Gastroesophageal sphincter (tissue), 4 donors: ENCODE data around the gene BMI1. TPM values are rescaled to one million over a fixed set of nuclear protein-coding genes. Genes with fewer than 3 reads are reported as not detected.
"Not testable (repeated sequence)": the region's sequence is repeated elsewhere in the genome, so short reads cannot be mapped to it uniquely, and the experiment has no call there.

Experiments
- ATAC-seq: fragments of 150-250 bp; one replicate; pipeline ENCODE4 v1.9.1; 2016; ENCODE audit warnings: mild to moderate bottlenecking, moderate library complexity
- H3K27ac ChIP-seq, 4 donors: fragments of 200-600 bp; sonication (generic) in 3 of 4; 1 replicate in 3 of 4; 2 replicates in 1 of 4; pipeline ENCODE4 v1.5.1; 2016 to 2019
- H3K27me3 ChIP-seq: fragments of 200-600 bp; sonication (generic); one replicate; pipeline ENCODE4 v1.5.1; 2019
- H3K36me3 ChIP-seq, 2 donors: fragments of 200-600 bp; sonication (generic); one replicate each; pipeline ENCODE4 v1.5.1; 2019; ENCODE audit warnings: control low read depth in 1 of 2
- H3K4me1 ChIP-seq, 3 donors: fragments of 200-600 bp; sonication (generic); 1 replicate in 2 of 3; 2 replicates in 1 of 3; pipeline ENCODE4 v1.5.1; 2016 to 2019; ENCODE audit warnings: control low read depth in 2 of 3
- H3K4me3 ChIP-seq, 2 donors: fragments of 200-600 bp; sonication (generic); one replicate each; pipeline ENCODE4 v1.5.1; 2019; ENCODE audit warnings: mild to moderate bottlenecking in 1 of 2, moderate library complexity in 1 of 2
- H3K9me3 ChIP-seq, 3 donors: fragments of 200-600 bp; sonication (generic); one replicate each; pipeline ENCODE4 v1.5.1; 2017 to 2019; ENCODE audit warnings: control low read depth in 2 of 3
- EP300 ChIP-seq: sonication (generic); formaldehyde crosslinking; IDR thresholded peaks from one replicate; pipeline ENCODE4 v1.6.1; 2017; ENCODE audit warnings: antibody characterized with exemption, mild to moderate bottlenecking
- POLR2A ChIP-seq, 2 donors: fragments of 450-650 bp; IDR thresholded peaks; one replicate each; pipeline ENCODE4 v1.6.1; 2017; ENCODE audit warnings: antibody characterized with exemption in 2 of 2, mild to moderate bottlenecking in 2 of 2, moderate library complexity in 1 of 2
- POLR2AphosphoS5 ChIP-seq: sonication (generic); formaldehyde crosslinking; IDR thresholded peaks from one replicate; pipeline ENCODE4 v1.6.1; 2017; ENCODE audit warnings: antibody characterized with exemption
- WGBS, 2 donors: methylation state at CpG; one replicate each; pipeline ENCODE4 v1.1.5; 2018; ENCODE audit warnings: low coverage in 1 of 2; 5-methylcytosine and 5-hydroxymethylcytosine counted together
- total RNA-seq, 4 donors: library from RNA; depleted of rRNA; stranded (reverse); fragments of >200 nt; gene quantifications; one replicate each; pipeline ENCODE4 v1.1.0, GENCODE V29; 2016
- TF ChIP-seq, protein P1 (sequence below), 4 experiments: fragments of 200-600 bp in 2 of 4; fragments of 450-650 bp in 2 of 4; sonication (generic) in 1 of 4; IDR thresholded peaks; one replicate each; pipeline ENCODE4 v1.5.1; 2017 to 2019; ENCODE audit warnings: antibody characterized with exemption in 4 of 4, mild to moderate bottlenecking in 2 of 4, moderate library complexity in 2 of 4

Gene BMI1
- total RNA-seq, 4 donors from 2014 or later = 70.5 to 108 (median 94.3) TPM

GRCh38 chr10:22351131-22351703 is 30.3 kb downstream of the BMI1 start:
- WGBS, 2 donors = 89 to 92% methylated on average over 3 to 4 of the region's 5 CpGs
- H3K4me1 ChIP-seq = no peaks in the 10 kb centered on the region
- H3K36me3 ChIP-seq = no peaks in the 10 kb centered on the region
- H3K27me3 ChIP-seq = peaks cover 22% of the 10 kb centered on the region
- TF ChIP-seq EP300 (no peak), POLR2AphosphoS5 (no peak), POLR2A (IDR thresholded peaks at IDR 0.05) (no peak)
- TF ChIP-seq, protein P1, sequence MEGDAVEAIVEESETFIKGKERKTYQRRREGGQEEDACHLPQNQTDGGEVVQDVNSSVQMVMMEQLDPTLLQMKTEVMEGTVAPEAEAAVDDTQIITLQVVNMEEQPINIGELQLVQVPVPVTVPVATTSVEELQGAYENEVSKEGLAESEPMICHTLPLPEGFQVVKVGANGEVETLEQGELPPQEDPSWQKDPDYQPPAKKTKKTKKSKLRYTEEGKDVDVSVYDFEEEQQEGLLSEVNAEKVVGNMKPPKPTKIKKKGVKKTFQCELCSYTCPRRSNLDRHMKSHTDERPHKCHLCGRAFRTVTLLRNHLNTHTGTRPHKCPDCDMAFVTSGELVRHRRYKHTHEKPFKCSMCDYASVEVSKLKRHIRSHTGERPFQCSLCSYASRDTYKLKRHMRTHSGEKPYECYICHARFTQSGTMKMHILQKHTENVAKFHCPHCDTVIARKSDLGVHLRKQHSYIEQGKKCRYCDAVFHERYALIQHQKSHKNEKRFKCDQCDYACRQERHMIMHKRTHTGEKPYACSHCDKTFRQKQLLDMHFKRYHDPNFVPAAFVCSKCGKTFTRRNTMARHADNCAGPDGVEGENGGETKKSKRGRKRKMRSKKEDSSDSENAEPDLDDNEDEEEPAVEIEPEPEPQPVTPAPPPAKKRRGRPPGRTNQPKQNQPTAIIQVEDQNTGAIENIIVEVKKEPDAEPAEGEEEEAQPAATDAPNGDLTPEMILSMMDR (IDR thresholded peaks at IDR 0.05) = no peak
- no peak overlapping the region for H3K4me3 ChIP-seq
- H3K27ac ChIP-seq = no peak overlapping the region
- ATAC-seq = no peak
- H3K9me3 ChIP-seq = no peaks in the 10 kb centered on the region

DNA sequence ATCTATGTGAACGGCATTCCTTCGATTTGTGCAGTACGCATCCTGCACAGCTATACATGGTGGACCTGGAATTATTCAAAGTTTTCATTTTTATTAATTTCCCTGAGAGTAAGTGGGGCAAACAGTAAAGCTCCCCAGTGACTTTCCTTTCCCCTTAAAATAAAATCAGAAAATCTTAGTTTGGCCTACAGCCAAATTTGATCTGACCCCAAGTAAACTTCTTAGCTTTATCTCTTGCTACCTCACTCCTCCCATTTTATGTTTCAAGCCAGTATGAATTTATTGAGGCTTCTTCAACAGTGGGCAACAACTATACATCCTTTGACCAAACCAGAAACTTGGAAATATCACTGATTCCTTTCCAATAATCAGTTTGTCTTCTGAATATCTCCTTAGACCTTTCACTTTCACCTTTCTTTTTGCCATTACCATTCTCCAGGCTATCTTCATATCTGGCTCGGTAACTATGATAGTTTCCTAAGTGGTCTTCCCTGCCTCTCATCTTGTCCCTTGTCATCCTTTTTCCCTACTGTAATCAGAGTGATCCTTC is 35.5 kb downstream of the BMI1 start:
- WGBS, 2 donors = 79 to 81% methylated on average over 4 of the region's 4 CpGs
- H3K36me3 ChIP-seq = no peaks in the 10 kb centered on the region
- H3K9me3 ChIP-seq = no peaks in the 10 kb centered on the region
- TF ChIP-seq, protein P1 (IDR thresholded peaks at IDR 0.05) = no peak
- TF ChIP-seq POLR2A (IDR thresholded peaks at IDR 0.05) (no peak), POLR2AphosphoS5 (no peak), EP300 (no peak)
- no peak for ATAC-seq
- no peaks in the 10 kb centered on the region for H3K27me3 ChIP-seq
- H3K4me3 ChIP-seq = no peak overlapping the region
- H3K27ac ChIP-seq = no peak overlapping the region
- no peaks in the 10 kb centered on the region for H3K4me1 ChIP-seq

GRCh38 chr10:22357770-22358169 is 36.9 kb downstream of the BMI1 start:
- H3K4me3 ChIP-seq, H3K9me3 ChIP-seq, H3K4me1 ChIP-seq, H3K27ac ChIP-seq, H3K27me3 ChIP-seq, ATAC-seq, H3K36me3 ChIP-seq: not testable (repeated sequence)
- WGBS, 2 donors = 100% methylated on average over 1 of the region's 4 CpGs; no CpG with 5 or more reads in 1 of the 2 donors

DNA sequence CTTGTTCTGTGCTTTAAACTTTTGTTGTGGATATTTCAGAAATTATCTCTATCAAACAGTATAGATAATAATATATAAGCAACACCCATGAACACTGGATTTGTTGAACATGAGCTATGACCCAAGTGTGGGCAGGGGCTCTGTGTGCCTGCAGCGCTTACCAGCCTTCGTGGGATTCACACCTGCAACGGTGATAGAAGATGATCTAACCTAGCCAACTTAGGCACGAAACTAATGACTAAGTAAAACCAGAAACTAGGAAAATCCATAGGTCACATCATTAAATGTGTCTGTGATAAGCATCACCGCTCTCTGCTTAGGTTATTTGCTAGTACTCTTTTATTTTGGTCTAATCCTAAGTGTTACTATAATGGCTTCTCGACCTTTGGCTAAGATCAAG is 42.4 kb downstream of the BMI1 start:
- WGBS, 2 donors = 92 to 96% methylated on average over 6 of the region's 6 CpGs
- Histone ChIP-seq H3K36me3 (no peaks in the 10 kb centered on the region), H3K27ac (no peak overlapping the region), H3K27me3 (peaks cover 6% of the 10 kb centered on the region), H3K4me3 (no peak overlapping the region), H3K4me1 (no peaks in the 10 kb centered on the region), H3K9me3 (no peaks in the 10 kb centered on the region)
- no peak for ATAC-seq
- TF ChIP-seq, protein P1 (IDR thresholded peaks at IDR 0.05) = no peak
- TF ChIP-seq POLR2A (IDR thresholded peaks at IDR 0.05) = no peak
- no peak for TF ChIP-seq POLR2AphosphoS5
- TF ChIP-seq EP300 = no peak

DNA sequence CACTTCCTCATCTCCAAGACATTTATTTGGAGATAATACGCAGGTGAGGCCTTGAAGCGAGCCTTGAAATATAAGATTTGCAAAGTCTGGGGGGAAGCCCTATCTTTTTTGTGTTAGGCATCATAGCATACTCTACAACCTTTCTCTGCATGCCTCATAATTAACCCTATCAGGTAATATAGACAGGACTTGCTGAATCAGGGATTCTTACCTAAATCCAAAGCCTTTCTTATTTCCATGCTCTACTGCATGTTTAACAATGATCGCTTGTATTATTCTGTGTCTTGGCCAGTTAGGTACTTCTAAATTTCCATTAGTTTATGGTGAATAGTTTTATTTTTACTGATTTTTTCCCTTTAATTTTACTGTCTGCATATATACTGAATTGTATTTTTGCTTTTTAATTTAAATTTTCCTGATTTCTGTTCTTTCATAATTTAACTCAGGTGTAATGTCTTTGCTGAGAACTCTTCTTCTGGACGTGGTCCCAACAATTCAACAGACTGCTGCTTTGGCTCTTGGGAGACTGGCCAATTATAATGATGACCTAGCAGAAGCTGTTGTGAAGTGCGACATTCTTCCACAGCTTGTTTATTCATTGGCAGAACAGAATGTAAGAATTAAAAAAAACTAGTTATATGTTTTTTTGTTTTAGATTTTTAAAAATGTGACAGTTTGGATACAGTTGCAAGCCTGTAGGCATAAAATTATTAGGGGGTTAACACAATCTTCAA is 43.7 kb downstream of the BMI1 start:
- WGBS, 2 donors = 77 to 85% methylated on average over 5 of the region's 5 CpGs
- no peak for ATAC-seq
- Histone ChIP-seq H3K27me3 (peaks cover 16% of the 10 kb centered on the region), H3K36me3 (no peaks in the 10 kb centered on the region), H3K4me1 (no peaks in the 10 kb centered on the region), H3K4me3 (no peak overlapping the region), H3K27ac (no peak overlapping the region), H3K9me3 (no peaks in the 10 kb centered on the region)
- no peak for TF ChIP-seq EP300

DNA sequence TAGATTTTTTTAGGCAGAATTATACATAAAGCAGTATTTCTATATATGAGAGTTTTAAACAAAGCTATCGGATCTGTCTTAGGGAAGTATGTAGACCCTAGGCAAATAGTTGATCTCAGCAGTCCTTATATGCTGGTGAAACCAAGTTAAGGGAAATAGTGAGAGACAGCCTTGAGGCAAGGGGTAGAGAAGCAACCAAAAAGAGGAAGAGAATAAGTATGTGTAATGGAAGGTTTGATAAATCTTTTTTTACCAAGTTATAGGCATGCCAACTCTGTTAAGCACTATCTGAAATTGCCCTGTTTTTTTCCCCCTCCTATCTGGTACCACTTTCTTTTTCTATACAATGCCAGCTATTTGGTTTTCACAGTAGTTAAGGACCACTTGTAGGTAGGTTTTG is 44.3 kb downstream of the BMI1 start:
- no peak for TF ChIP-seq POLR2A (IDR thresholded peaks at IDR 0.05)
- TF ChIP-seq EP300 = no peak
- no peak for TF ChIP-seq POLR2AphosphoS5
- TF ChIP-seq, protein P1 (IDR thresholded peaks at IDR 0.05) = no peak
- Histone ChIP-seq H3K4me3 (no peak overlapping the region), H3K4me1 (no peaks in the 10 kb centered on the region), H3K9me3 (no peaks in the 10 kb centered on the region), H3K27me3 (peaks cover 16% of the 10 kb centered on the region), H3K36me3 (no peaks in the 10 kb centered on the region), H3K27ac (no peak overlapping the region)
- WGBS, 2 donors = 83 to 100% methylated on average over 1 of the region's 1 CpG
- peak; percentile 28 for ATAC-seq
